Measurements from ENCODE around the gene TMEM178B. TPM values are rescaled to one million over a fixed set of nuclear protein-coding genes. Genes with fewer than 3 reads are reported as not detected.

Gene TMEM178B
- polyA plus RNA-seq, 2 of the 4 experiments (the other 2 are of a cell fraction), result 0.88 to 0.93 TPM

DNA sequence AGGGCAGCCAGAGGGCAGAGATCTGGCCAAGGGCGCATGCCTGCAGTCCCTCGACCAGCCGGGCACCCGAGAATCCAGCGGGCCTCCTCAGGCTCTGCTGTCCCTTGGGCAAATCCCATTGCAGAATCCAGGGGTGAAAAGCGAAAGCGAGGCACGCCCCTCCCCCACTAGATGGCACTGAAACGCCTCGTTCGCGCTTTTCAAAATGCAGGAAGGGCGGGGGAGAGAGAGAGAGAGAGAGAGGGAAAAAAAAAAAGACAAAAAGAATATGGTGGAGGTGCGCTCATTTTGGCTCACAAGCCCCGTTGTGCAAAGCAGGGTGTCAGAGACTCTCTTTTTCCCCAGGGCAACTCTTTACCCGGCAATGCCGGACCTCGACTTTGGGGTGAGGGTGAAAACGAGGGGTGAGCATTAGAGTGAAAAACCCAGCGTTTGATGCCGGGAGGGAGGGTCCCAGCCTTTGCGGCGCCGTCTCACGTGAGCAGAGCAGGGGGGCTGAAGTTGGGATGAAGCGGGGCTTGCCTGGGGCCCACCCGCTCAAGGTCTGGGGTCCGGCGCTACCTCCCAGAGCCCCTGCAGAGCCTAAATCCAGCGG, 2.5 kb upstream of the TMEM178B start (continued):
- TF ChIP-seq RAD21 (conservative IDR thresholded peaks at IDR 0.05 in 1 of 2, IDR thresholded peaks at IDR 0.05 in 1 of 2) (peak; percentile 41 to 52; a peak in 3 of 5 replicates), HOXA7 (CRISPR knock-in tag; IDR thresholded peaks at IDR 0.05) (no peak), CBX8 (IDR thresholded peaks at IDR 0.05) (no peak), ESRRA (IDR thresholded peaks at IDR 0.05; ENCODE audit: borderline replicate concordance, low read length) (no peak)
- TF ChIP-seq, protein P1, sequence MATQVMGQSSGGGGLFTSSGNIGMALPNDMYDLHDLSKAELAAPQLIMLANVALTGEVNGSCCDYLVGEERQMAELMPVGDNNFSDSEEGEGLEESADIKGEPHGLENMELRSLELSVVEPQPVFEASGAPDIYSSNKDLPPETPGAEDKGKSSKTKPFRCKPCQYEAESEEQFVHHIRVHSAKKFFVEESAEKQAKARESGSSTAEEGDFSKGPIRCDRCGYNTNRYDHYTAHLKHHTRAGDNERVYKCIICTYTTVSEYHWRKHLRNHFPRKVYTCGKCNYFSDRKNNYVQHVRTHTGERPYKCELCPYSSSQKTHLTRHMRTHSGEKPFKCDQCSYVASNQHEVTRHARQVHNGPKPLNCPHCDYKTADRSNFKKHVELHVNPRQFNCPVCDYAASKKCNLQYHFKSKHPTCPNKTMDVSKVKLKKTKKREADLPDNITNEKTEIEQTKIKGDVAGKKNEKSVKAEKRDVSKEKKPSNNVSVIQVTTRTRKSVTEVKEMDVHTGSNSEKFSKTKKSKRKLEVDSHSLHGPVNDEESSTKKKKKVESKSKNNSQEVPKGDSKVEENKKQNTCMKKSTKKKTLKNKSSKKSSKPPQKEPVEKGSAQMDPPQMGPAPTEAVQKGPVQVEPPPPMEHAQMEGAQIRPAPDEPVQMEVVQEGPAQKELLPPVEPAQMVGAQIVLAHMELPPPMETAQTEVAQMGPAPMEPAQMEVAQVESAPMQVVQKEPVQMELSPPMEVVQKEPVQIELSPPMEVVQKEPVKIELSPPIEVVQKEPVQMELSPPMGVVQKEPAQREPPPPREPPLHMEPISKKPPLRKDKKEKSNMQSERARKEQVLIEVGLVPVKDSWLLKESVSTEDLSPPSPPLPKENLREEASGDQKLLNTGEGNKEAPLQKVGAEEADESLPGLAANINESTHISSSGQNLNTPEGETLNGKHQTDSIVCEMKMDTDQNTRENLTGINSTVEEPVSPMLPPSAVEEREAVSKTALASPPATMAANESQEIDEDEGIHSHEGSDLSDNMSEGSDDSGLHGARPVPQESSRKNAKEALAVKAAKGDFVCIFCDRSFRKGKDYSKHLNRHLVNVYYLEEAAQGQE (IDR thresholded peaks at IDR 0.05), result no peak

DNA sequence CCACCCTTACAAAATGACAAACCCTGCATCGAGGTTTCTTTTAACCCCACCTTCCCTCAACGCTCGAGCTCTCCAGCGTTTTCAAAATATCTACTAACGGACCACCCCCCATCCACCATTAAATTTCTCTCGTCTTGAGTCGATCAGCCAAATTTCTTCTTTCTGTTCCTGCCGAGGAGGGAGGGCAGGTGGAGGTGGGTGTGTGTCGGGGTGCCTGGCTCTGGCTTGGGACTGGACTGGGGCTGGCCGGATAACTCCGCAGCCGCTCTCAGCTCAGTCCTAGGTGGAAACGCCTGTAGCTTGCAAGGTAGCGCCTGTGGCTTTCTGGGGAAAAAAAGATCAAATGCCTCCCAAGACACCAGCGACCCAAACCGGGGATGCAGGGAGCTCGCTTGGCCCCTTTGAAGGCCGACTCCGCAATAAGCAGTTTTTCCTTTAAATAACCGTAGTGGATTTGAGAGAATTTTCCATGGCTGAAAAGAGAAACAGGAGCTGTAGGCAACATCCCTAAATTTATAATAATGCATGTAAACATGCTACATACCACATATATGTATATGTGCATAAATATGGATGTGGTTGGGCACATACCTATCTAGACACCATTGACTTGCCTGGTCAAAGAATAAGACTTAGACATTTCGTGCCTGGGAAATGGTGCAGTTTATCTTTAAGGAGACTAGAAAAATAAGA, 1.9 kb upstream of the TMEM178B start:
- POLR2A ChIA-PET, result interaction anchor here (2.8 kb wide), 1 partner anchor 57 kb away, joined by 14 read pairs; the partner anchor contains the start of gene MRPS33
- 5% methylated on average over 21 of the region's 21 CpGs for WGBS (ENCODE audit: missing lambda C conversion rate)
- no peak for FAIRE-seq

DNA sequence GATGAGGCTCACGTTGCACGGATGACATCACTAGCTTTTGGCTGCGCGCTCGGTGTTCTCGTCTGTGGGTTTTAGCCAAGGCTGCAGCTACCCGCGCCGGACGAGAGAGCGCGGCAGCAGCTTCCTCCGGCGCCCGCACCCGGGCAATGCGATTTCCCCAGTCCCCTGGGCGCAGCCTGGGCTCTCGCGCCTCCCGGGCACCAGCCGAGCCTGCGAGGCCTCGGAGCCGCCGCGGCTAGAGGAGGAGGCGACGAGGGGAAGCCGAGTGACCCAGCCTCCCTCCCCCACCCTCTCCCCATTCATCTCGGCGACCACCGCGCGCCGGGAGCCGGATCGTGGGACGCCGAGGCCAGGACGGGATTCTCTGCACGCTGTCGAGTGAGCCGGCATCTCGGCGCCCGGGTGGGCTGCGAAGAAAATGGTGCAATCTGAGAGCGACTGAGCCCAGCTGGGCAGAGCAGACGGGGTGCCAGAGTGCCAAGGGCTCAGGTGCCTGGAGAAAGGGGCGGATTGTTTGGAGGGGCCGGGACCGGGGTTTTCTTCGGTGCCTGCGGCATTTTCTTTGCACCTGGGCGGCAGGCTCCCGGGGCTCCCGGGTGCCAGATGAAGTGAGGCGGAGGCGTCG, 1.2 kb upstream of the TMEM178B start:
- POLR2A ChIA-PET, result interaction anchor here (2.8 kb wide), 1 partner anchor 58 kb away, joined by 14 read pairs; the partner anchor contains the start of gene MRPS33

More for the DNA sequence above, 1.9 kb upstream of the TMEM178B start:
- H3K4me2 ChIP-seq, result peak overlapping the region; percentile 99
- H3K9me3 ChIP-seq, result no peaks in the 10 kb centered on the region
- peak overlapping the region; percentile 15 to 68; a peak in 4 of 6 replicates for H3K27ac ChIP-seq
- peaks cover 13% of the 10 kb centered on the region; the same call in 2 of the 3 replicates for H3K4me1 ChIP-seq
- TF ChIP-seq, protein P2, sequence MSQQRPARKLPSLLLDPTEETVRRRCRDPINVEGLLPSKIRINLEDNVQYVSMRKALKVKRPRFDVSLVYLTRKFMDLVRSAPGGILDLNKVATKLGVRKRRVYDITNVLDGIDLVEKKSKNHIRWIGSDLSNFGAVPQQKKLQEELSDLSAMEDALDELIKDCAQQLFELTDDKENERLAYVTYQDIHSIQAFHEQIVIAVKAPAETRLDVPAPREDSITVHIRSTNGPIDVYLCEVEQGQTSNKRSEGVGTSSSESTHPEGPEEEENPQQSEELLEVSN (IDR thresholded peaks at IDR 0.05; ENCODE audit: borderline replicate concordance, low read depth), result 0 out of 2 replicates have a peak, but pooled peaks have one; percentile 5
- TF ChIP-seq CBX8 (IDR thresholded peaks at IDR 0.05), result 0 out of 2 replicates have a peak, but pooled peaks have one; percentile 31
- TF ChIP-seq RAD21 (conservative IDR thresholded peaks at IDR 0.05 in 1 of 2, IDR thresholded peaks at IDR 0.05 in 1 of 2), result no peak
- CTCF ChIA-PET, result interaction anchor here (0.9 to 1.7 kb wide), 5 partner anchors 10 to 462 kb away, joined by 3 to 7 read pairs (median 4); no protein-coding TSS in a partner anchor
- ATAC-seq (peak in 1 of 2 experiments; percentile 37; a peak in 3 of 6 replicates), DNase-seq (ENCODE audit: low read depth in 1 of 2, low spot score in 1 of 2) (peak in 1 of 2 experiments; percentile 13)
- H3K4me3 ChIP-seq, result peak overlapping the region; percentile 65

DNA sequence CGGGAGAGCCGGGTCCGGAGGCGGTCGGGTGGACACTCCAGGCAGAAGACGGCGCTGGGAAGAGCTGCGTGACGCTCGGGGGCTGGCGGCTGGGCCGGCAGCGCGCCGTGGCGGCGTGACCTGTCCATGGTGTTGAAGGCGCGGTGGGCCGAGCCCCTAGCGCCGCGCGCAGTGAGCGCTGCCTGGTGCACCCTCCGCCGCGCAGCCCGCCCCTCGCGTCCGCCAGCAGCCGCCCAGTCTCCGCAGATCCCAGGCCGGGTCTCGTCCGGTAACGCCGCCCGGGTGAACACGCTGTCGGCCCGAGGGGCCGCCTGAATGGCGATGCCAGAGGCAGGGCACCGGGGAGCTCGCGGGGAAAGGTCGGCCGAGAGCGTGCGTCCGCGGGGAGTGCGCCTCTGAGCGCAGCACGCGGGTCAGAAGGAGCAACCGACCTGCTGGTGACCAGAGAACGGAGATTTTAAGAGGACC, 657 bp upstream of the TMEM178B start:
- ChIA-PET CTCF (interaction anchor here (0.6 to 1.7 kb wide), 4 partner anchors 12 to 632 kb away, joined by 3 to 7 read pairs (median 3); no protein-coding TSS in a partner anchor), POLR2A (interaction anchor here (2.8 kb wide), 1 partner anchor 59 kb away, joined by 14 read pairs; the partner anchor contains the start of gene MRPS33)
- peak; percentile 20 to 51 for DNase-seq (ENCODE audit: low read depth in 1 of 2, low spot score in 1 of 2)

More for the DNA sequence above, 1.2 kb upstream of the TMEM178B start:
- 0 out of 2 replicates have a peak, but pooled peaks have one; percentile 47 for TF ChIP-seq RNF2 (IDR thresholded peaks at IDR 0.05; ENCODE audit: borderline replicate concordance, low read depth)
- TF ChIP-seq, protein P3, sequence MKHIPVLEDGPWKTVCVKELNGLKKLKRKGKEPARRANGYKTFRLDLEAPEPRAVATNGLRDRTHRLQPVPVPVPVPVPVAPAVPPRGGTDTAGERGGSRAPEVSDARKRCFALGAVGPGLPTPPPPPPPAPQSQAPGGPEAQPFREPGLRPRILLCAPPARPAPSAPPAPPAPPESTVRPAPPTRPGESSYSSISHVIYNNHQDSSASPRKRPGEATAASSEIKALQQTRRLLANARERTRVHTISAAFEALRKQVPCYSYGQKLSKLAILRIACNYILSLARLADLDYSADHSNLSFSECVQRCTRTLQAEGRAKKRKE (CRISPR knock-in tag; IDR thresholded peaks at IDR 0.05; ENCODE audit: low read depth), result no peak
- 3% methylated on average over 22 of the region's 61 CpGs for WGBS (ENCODE audit: missing lambda C conversion rate)
- DNase-seq (ENCODE audit: low read depth in 1 of 2, low spot score in 1 of 2) (peak; percentile 38 to 61), FAIRE-seq (no peak), ATAC-seq (peak; percentile 68 to 81)
- Histone ChIP-seq H3K27ac (peak overlapping the region; percentile 1 to 75; a peak in 4 of 6 replicates), H3K4me3 (peak overlapping the region; percentile 65), H3K9me3 (no peaks in the 10 kb centered on the region), H3K4me1 (peaks cover 13% of the 10 kb centered on the region; the same call in 2 of the 3 replicates), H3K4me2 (peak overlapping the region; percentile 99)
- CTCF ChIA-PET, result interaction anchor here (0.9 to 1.7 kb wide), 5 partner anchors 11 to 461 kb away, joined by 3 to 7 read pairs (median 4); no protein-coding TSS in a partner anchor

More for the DNA sequence above, 657 bp upstream of the TMEM178B start:
- H3K27ac ChIP-seq, result peak overlapping the region; percentile 1 to 75; a peak in 4 of 6 replicates
- peak; percentile 80 to 83 for ATAC-seq
- H3K4me1 ChIP-seq, result peaks cover 13% of the 10 kb centered on the region; the same call in 2 of the 3 replicates
- no peak for TF ChIP-seq ESRRA (IDR thresholded peaks at IDR 0.05; ENCODE audit: borderline replicate concordance, low read length)
- TF ChIP-seq, protein P1 (IDR thresholded peaks at IDR 0.05), result peak; percentile 67; the same call in 1 of the 2 replicates
- H3K9me3 ChIP-seq, result no peaks in the 10 kb centered on the region
- FAIRE-seq, result no peak
- peak overlapping the region; percentile 99 for H3K4me2 ChIP-seq
- 0% methylated on average over 4 of the region's 60 CpGs for WGBS (ENCODE audit: missing lambda C conversion rate)
- peak overlapping the region; percentile 65 for H3K4me3 ChIP-seq

All from A549 (cell line).